Erythroblast (primary cell): Measurements from ENCODE around the gene VAV1.

Experiments used
- GATA1 ChIP-seq: IDR thresholded peaks from 2 replicates; pipeline ENCODE4 v1.6.1; 2011; ENCODE audit warnings: low read depth, mild to moderate bottlenecking, control low read depth, low read length, moderate library complexity
- POLR2A ChIP-seq: IDR thresholded peaks from 2 replicates; pipeline ENCODE4 v1.6.1; 2011; ENCODE audit warnings: mild to moderate bottlenecking, low read length

DNA sequence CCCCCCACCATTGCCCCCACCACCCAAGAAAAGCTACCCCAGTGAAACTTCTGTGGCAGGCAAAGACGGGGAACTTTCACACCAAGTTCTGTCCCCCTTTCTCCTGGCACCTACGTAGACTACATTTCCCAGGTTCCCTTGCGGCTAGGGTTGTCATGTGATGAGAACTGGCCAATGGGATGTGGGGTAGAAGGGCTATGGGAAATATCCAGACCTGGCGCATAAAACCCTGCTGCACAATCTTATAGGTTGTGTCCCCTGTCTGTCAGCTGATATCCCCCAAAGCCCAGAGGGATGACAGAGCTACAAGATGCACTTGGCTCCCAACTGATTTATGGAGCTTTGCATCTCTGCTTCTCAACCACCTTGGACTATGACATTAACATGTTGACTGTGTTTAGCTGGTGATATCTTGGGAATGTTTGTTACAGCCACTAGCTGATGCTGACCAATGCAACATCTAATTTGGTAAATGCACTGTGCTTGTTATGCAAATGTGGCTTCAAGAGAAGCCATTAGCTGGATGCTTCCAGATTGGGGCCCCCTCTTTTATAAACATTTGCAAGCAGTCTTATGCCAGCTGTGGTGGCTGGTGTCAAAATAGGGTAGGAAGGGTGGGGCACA lies 11.3 kb upstream of the VAV1 start:
- no peak for TF ChIP-seq POLR2A
- no peak for TF ChIP-seq GATA1
